Thymus (tissue), 11 donors: Measurements from ENCODE around the gene CTPS1. TPM values are rescaled to one million over a fixed set of nuclear protein-coding genes. Genes with fewer than 3 reads are reported as not detected.
A peak's percentile ranks its signal among the peaks of the same experiment; 100 is the strongest.

Experiments used
- DNase-seq, 9 donors: peaks; one replicate each; pipeline ENCODE4 v3.0.0-alpha.2; 2013; ENCODE audit warnings: low spot score in 9 of 9, low read depth in 6 of 9, missing footprints in 1 of 9
- H3K27ac ChIP-seq, 2 donors: one replicate each; pipeline ENCODE4 v1.5.1; 2013; ENCODE audit warnings: control low read depth in 1 of 2, low read depth in 1 of 2, low read length in 1 of 2, mild to moderate bottlenecking in 1 of 2, moderate library complexity in 1 of 2
- H3K27me3 ChIP-seq, 2 donors: one replicate each; pipeline ENCODE4 v1.5.1; 2013; ENCODE audit warnings: low read length in 1 of 2; ENCODE audit not compliant: control insufficient read depth in 2 of 2, insufficient read depth in 1 of 2
- H3K36me3 ChIP-seq, 2 donors: one replicate each; pipeline ENCODE4 v1.5.1; 2013; ENCODE audit warnings: low read length in 1 of 2, mild to moderate bottlenecking in 1 of 2, moderate library complexity in 1 of 2; ENCODE audit not compliant: control insufficient read depth in 2 of 2, insufficient read depth in 2 of 2
- H3K4me1 ChIP-seq, 2 donors: one replicate each; pipeline ENCODE4 v1.5.1; 2013; ENCODE audit warnings: low read length in 2 of 2; ENCODE audit not compliant: control insufficient read depth in 2 of 2, insufficient read depth in 2 of 2
- H3K4me3 ChIP-seq, 2 donors: one replicate each; pipeline ENCODE4 v1.5.1; 2013; ENCODE audit warnings: low read length in 2 of 2, control low read depth in 1 of 2, mild to moderate bottlenecking in 1 of 2
- H3K9me3 ChIP-seq, 2 donors: one replicate each; pipeline ENCODE4 v1.5.1; 2013; ENCODE audit warnings: low read length in 1 of 2, mild to moderate bottlenecking in 1 of 2; ENCODE audit not compliant: control insufficient read depth in 2 of 2, insufficient read depth in 1 of 2
- WGBS: extraction: QIAGEN DNeasy Blood & Tissue Kit; methylation state at CpG from one replicate; pipeline ENCODE4 v1.1.7; 2013; 5-methylcytosine and 5-hydroxymethylcytosine counted together
- polyA plus RNA-seq: library from polyadenylated mRNA; stranded (reverse); fragments of 200-250 nt; gene quantifications from one replicate; pipeline ENCODE4 v1.2.3, GENCODE V29; 2013
- total RNA-seq: library from RNA; stranded (reverse); fragments of 120-200 nt; gene quantifications from one replicate; pipeline ENCODE4 v1.2.4, GENCODE V29; 2013
- donor health status: healthy.

The CTPS1 gene
- total and polyA plus RNA-seq, 2 donors, result 13.4 to 23.2 TPM

GRCh38 chr1:40998668-40999067 lies 19.2 kb downstream of the CTPS1 start:
- H3K4me1 ChIP-seq, result peaks cover 7 to 8% of the 10 kb centered on the region in 2 donors
- WGBS, result 96% methylated on average over 4 of the region's 4 CpGs
- H3K36me3 ChIP-seq, result peaks cover 38 to 89% of the 10 kb centered on the region in 2 donors
- no peaks in the 10 kb centered on the region for H3K27me3 ChIP-seq
- no peak overlapping the region for H3K27ac ChIP-seq
- H3K9me3 ChIP-seq, result no peaks in the 10 kb centered on the region
- no peak overlapping the region for H3K4me3 ChIP-seq
- DNase-seq, result no peak

DNA sequence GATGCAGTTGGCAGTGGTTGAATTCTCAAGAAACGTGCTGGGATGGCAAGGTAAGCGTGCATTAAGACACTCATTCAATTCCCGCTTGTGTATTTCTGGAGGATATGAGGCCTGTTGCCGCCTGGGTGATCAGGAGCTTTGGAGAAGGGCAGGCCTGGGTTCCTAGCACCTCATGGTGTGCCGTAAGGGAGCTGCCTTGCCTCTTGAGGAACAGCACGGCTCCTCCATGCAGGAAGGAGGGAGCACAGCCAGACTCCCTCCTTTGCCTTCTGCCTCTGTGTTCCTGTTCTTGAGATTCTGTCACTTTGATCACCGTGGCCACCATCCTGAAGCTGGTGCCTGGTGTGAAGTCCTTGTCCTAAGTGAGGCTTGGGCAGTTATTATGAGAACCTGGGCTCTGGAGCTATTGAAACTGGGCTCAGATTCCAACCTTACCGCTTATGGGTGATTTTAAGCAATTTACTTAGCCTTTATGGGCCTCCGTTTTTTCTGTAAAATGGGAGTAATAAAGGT lies 23.7 kb downstream of the CTPS1 start:
- H3K27ac ChIP-seq, result peak overlapping the region; percentile 42 to 52
- H3K27me3 ChIP-seq, result no peaks in the 10 kb centered on the region
- peaks cover 8 to 9% of the 10 kb centered on the region in 2 donors for H3K4me1 ChIP-seq
- 79% methylated on average over 9 of the region's 9 CpGs for WGBS
- no peak for DNase-seq
- H3K36me3 ChIP-seq, result peaks cover 39 to 93% of the 10 kb centered on the region in 2 donors
- no peaks in the 10 kb centered on the region for H3K9me3 ChIP-seq
- H3K4me3 ChIP-seq, result no peak overlapping the region

DNA sequence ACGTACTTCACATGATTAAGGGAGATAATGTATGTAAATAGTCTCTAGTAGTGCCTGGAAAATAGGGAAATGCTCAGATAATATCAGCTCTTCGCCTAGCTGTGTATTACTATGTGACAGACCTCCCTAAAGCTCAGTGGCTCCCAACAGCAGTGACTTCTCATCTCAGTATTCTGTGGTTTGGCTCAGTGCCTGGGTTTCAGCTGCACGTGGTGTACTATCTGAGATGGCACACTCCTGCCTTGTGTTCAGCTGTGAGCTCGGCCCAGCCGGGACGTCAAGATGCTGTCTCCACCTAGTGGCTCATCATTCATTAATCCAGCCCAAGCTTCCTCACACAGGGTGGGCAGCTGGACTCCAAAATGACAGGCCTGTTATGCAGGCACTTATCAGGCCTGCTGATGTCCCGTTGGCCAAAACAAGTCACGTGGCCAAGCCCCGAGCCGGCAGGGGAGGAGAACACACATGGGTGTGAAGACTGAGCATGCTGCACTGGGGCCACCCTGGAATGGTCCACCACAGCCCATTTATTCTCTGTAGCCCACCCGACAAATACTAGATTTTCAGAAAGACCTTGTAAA lies 24.2 kb downstream of the CTPS1 start:
- Histone ChIP-seq H3K9me3 (no peaks in the 10 kb centered on the region), H3K36me3 (peaks cover 40 to 93% of the 10 kb centered on the region in 2 donors), H3K27me3 (no peaks in the 10 kb centered on the region), H3K4me3 (no peak overlapping the region), H3K4me1 (peaks cover 8 to 9% of the 10 kb centered on the region in 2 donors), H3K27ac (peak overlapping the region in 1 of 2 donors; percentile 52)
- WGBS, result 24% methylated on average over 11 of the region's 11 CpGs
- peak in 8 of 9 donors; percentile 51 to 91 (median 66) for DNase-seq

DNA sequence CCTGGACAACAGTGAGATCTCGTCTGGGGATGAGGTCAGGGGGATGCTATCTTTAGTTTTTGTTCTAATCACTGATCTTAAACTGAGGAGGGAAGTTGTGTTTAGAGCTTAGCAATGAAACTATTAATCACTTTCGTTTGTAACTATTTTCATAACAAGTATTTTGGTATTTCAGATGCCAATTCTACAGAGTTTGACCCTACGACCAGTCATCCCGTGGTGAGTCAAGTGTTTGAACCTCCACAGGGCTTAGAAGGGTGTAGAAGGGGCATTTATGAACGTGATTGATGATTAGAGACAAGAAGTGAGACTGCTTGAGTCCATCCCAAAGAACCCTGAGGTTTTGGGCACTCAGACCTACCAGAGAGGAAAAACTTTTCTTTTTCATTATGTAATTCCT lies 26.4 kb downstream of the CTPS1 start:
- Histone ChIP-seq H3K4me1 (peaks cover 8 to 9% of the 10 kb centered on the region in 2 donors), H3K9me3 (no peaks in the 10 kb centered on the region), H3K27ac (no peak overlapping the region), H3K27me3 (no peaks in the 10 kb centered on the region), H3K4me3 (no peak overlapping the region), H3K36me3 (peaks cover 48 to 97% of the 10 kb centered on the region in 2 donors)
- no peak for DNase-seq
- WGBS, result 97% methylated on average over 5 of the region's 5 CpGs

GRCh38 chr1:41006942-41007865 lies 27.7 kb downstream of the CTPS1 start:
- Histone ChIP-seq H3K27me3 (no peaks in the 10 kb centered on the region), H3K4me1 (peaks cover 8 to 9% of the 10 kb centered on the region in 2 donors), H3K36me3 (peaks cover 58 to 97% of the 10 kb centered on the region in 2 donors), H3K4me3 (no peak overlapping the region), H3K27ac (no peak overlapping the region), H3K9me3 (no peaks in the 10 kb centered on the region)
- no peak for DNase-seq
- WGBS, result 96% methylated on average over 19 of the region's 19 CpGs

DNA sequence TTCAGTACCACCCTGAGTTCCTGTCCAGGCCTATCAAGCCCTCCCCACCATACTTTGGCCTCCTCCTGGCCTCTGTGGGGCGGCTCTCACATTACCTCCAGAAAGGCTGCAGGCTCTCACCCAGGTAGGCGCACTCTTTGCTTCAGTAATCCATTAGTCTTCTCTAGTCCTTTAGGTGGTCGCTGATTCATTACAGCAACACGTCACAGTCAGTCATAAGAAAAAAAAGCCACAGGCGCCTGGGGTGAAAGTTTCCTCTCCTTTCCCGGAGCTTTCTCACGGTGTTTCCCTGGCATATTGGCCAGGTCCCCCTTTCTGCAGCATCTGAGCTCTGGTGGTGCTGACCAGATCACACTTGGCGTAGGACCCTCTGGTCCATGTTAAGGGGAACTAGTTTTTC lies 30.0 kb downstream of the CTPS1 start:
- no peaks in the 10 kb centered on the region for H3K27me3 ChIP-seq
- H3K27ac ChIP-seq, result no peak overlapping the region
- peaks cover 58 to 94% of the 10 kb centered on the region in 2 donors for H3K36me3 ChIP-seq
- H3K9me3 ChIP-seq, result no peaks in the 10 kb centered on the region
- DNase-seq, result no peak
- WGBS, result 97% methylated on average over 8 of the region's 8 CpGs
- peaks cover 8 to 12% of the 10 kb centered on the region in 2 donors for H3K4me1 ChIP-seq
- no peak overlapping the region for H3K4me3 ChIP-seq

DNA sequence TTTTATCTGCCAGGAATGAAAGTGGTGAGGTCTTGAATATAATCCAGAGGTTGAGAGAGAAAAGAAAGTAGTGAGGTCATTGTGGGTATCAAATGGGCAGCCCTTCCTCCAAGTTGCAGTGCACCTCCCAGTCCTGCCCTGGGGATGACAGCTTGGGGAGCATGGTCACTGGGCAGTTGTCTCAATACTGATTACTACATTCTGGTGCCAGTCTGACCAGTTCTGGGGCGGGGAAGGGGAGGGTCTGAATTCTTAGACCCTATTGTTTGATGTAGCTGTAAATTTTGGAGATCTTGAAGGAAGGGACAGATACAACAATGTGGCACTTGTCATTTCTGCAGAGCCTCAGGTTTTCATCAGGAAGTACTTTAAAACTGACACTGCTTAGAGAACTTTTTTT lies 30.8 kb downstream of the CTPS1 start:
- DNase-seq, result no peak
- Histone ChIP-seq H3K27ac (no peak overlapping the region), H3K27me3 (no peaks in the 10 kb centered on the region), H3K9me3 (no peaks in the 10 kb centered on the region), H3K36me3 (peaks cover 58 to 87% of the 10 kb centered on the region in 2 donors), H3K4me3 (no peak overlapping the region), H3K4me1 (peaks cover 16 to 20% of the 10 kb centered on the region in 2 donors)
- WGBS, result 97% methylated on average over 1 of the region's 1 CpG

DNA sequence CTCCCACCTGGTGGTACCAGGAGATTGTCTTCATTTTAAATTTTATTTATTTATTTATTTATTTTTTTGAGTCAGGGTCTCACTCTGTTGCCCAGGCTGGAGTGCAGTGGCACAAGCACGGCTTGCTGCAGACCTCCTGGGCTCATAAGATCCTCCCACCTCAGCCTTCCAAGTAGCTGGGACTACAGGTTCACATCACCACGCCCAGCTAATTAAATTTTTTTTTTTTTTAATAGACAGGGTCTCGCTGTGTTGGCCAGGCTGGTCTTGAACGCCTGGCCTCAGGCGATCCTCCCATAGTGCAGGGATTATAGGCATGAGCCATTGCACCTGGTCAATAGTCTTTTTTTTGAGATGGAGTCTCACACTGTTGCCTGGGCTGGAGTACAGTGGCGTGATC lies 33.5 kb downstream of the CTPS1 start:
- H3K4me1 ChIP-seq, result peaks cover 20 to 27% of the 10 kb centered on the region in 2 donors
- H3K27me3 ChIP-seq, result no peaks in the 10 kb centered on the region
- no peak overlapping the region for H3K4me3 ChIP-seq
- WGBS, result 98% methylated on average over 6 of the region's 6 CpGs
- H3K36me3 ChIP-seq, result peaks cover 60 to 83% of the 10 kb centered on the region in 2 donors
- no peak for DNase-seq
- no peaks in the 10 kb centered on the region for H3K9me3 ChIP-seq
- H3K27ac ChIP-seq, result no peak overlapping the region

DNA sequence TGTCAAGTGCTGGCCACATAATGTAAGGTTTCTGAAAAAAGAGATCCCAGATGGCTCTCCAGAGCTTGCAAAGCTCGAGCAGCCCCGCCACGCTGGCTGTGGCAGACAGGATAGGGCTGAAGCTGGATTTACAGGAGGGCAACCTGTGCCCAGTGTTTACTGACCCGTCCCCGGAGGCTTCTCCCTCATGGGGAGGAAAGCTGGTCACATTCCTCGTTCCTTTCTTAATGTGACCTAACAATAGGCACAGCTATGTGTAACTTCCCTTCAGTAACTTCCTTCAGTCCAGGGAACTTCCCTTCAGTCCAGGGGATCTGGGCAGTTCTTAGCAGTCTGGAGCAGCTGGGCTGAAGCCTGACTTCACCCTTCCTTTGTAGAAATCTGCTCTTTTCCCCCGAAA lies 34.3 kb downstream of the CTPS1 start:
- Histone ChIP-seq H3K27ac (peak overlapping the region; percentile 3 to 62), H3K36me3 (peaks cover 53 to 80% of the 10 kb centered on the region in 2 donors), H3K4me3 (no peak overlapping the region), H3K4me1 (peaks cover 20 to 27% of the 10 kb centered on the region in 2 donors), H3K27me3 (no peaks in the 10 kb centered on the region), H3K9me3 (no peaks in the 10 kb centered on the region)
- 89% methylated on average over 7 of the region's 7 CpGs for WGBS
- DNase-seq, result no peak
